Loucy (cell line): ENCODE results near the gene PCDHGB3.
"Not testable (repeated sequence)": the region's sequence is repeated elsewhere in the genome, so short reads cannot be mapped to it uniquely, and the experiment has no call there.

Experiments
- H2AFZ ChIP-seq: fragments of 200-600 bp; sonication (generic); 2 replicates; pipeline ENCODE4 v1.6.0; 2016; ENCODE audit warnings: antibody characterized with exemption, mild to moderate bottlenecking, low read length, moderate library complexity
- H3F3A ChIP-seq: fragments of 200-600 bp; 2 replicates; pipeline ENCODE4 v1.6.0; 2016; ENCODE audit warnings: antibody characterized with exemption, low read depth, mild to moderate bottlenecking
- H3K27me3 ChIP-seq: fragments of 200-600 bp; sonication (generic); 2 replicates; pipeline ENCODE4 v1.6.1; 2014; ENCODE audit warnings: low read length, mild to moderate bottlenecking; ENCODE audit not compliant: insufficient read depth, poor library complexity, severe bottlenecking
- H3K36me3 ChIP-seq: fragments of 200-600 bp; sonication (generic); 2 replicates; pipeline ENCODE4 v1.6.1; 2016; ENCODE audit warnings: low read length; ENCODE audit not compliant: insufficient read depth
- H3K4me1 ChIP-seq: fragments of 200-600 bp; sonication (generic); 2 replicates; pipeline ENCODE4 v1.5.1; 2014; ENCODE audit warnings: low read length, mild to moderate bottlenecking; ENCODE audit not compliant: insufficient read depth, poor library complexity, severe bottlenecking
- H3K4me2 ChIP-seq: fragments of 200-600 bp; sonication (generic); 2 replicates; pipeline ENCODE4 v1.6.0; 2014; ENCODE audit warnings: antibody characterized with exemption, low read length, low read depth, mild to moderate bottlenecking; ENCODE audit not compliant: poor library complexity, severe bottlenecking
- H3K4me3 ChIP-seq: fragments of 200-600 bp; sonication (generic); 2 replicates; pipeline ENCODE4 v1.5.1; 2014; ENCODE audit warnings: low read length, mild to moderate bottlenecking, mixed read lengths; ENCODE audit not compliant: poor library complexity, severe bottlenecking
- H3K79me2 ChIP-seq: fragments of 200-600 bp; sonication (generic); 2 replicates; pipeline ENCODE4 v1.6.1; 2014; ENCODE audit warnings: low read length; ENCODE audit not compliant: insufficient read depth
- H3K9ac ChIP-seq: fragments of 200-600 bp; sonication (generic); 2 replicates; pipeline ENCODE4 v1.6.0; 2014; ENCODE audit warnings: mild to moderate bottlenecking, low read depth, low read length, moderate library complexity; ENCODE audit not compliant: poor library complexity, severe bottlenecking
- H3K9me2 ChIP-seq: fragments of 200-600 bp; sonication (generic); replicated peaks from 2 replicates; pipeline ENCODE4 v1.6.1; 2016; ENCODE audit warnings: low read depth, low read length, mixed read lengths
- H3K9me3 ChIP-seq: fragments of 200-600 bp; sonication (generic); 2 replicates; pipeline ENCODE4 v1.6.1; 2014; ENCODE audit warnings: mild to moderate bottlenecking, antibody characterized with exemption, low read length, low read depth; ENCODE audit not compliant: insufficient read depth
- H4K20me1 ChIP-seq: fragments of 200-600 bp; sonication (generic); 2 replicates; pipeline ENCODE4 v1.6.0; 2014; ENCODE audit warnings: antibody characterized with exemption, low read length, mild to moderate bottlenecking; ENCODE audit not compliant: insufficient read depth, poor library complexity, severe bottlenecking
- EZH2phosphoT487 ChIP-seq: fragments of 200-600 bp; IDR thresholded peaks from 2 replicates; pipeline ENCODE4 v1.6.1; 2018; ENCODE audit warnings: antibody characterized with exemption, mild to moderate bottlenecking, moderate library complexity, borderline replicate concordance
- TF ChIP-seq, protein P1 (sequence below): fragments of 200-600 bp; sonication (generic); conservative IDR thresholded peaks from 2 replicates; pipeline ENCODE4 v1.5.1; 2014; ENCODE audit warnings: mild to moderate bottlenecking, antibody characterized with exemption, low read length

The PCDHGB3 gene

DNA sequence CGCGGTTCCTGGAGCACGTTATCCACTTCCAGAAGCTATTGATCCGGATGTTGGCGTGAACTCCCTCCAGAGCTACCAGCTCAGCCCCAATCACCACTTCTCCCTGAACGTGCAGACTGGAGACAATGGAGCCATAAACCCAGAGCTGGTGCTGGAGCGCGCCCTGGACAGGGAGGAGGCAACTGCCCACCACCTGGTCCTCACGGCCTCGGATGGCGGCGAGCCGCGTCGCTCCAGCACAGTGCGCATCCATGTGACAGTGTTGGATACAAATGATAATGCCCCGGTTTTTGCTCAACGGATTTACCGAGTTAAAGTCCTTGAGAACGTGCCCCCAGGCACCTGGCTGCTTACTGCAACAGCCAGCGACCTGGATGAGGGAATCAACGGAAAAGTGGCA, 33.3 kb downstream of the PCDHGB3 start:
- no peak for TF ChIP-seq EZH2phosphoT487
- TF ChIP-seq, protein P1, sequence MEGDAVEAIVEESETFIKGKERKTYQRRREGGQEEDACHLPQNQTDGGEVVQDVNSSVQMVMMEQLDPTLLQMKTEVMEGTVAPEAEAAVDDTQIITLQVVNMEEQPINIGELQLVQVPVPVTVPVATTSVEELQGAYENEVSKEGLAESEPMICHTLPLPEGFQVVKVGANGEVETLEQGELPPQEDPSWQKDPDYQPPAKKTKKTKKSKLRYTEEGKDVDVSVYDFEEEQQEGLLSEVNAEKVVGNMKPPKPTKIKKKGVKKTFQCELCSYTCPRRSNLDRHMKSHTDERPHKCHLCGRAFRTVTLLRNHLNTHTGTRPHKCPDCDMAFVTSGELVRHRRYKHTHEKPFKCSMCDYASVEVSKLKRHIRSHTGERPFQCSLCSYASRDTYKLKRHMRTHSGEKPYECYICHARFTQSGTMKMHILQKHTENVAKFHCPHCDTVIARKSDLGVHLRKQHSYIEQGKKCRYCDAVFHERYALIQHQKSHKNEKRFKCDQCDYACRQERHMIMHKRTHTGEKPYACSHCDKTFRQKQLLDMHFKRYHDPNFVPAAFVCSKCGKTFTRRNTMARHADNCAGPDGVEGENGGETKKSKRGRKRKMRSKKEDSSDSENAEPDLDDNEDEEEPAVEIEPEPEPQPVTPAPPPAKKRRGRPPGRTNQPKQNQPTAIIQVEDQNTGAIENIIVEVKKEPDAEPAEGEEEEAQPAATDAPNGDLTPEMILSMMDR, result no peak
- no peaks in the 10 kb centered on the region for H3K9me2 ChIP-seq
- no peaks in the 10 kb centered on the region for H3F3A ChIP-seq
- no peak overlapping the region for H3K9ac ChIP-seq
- H3K4me2 ChIP-seq, result no peak overlapping the region
- H3K79me2 ChIP-seq, result no peaks in the 10 kb centered on the region
- no peaks in the 10 kb centered on the region for H3K27me3 ChIP-seq
- no peak overlapping the region for H3K4me3 ChIP-seq
- H3K9me3 ChIP-seq, result no peaks in the 10 kb centered on the region
- H3K36me3 ChIP-seq, result no peaks in the 10 kb centered on the region
- H4K20me1 ChIP-seq, result no peaks in the 10 kb centered on the region
- H3K4me1 ChIP-seq, result no peaks in the 10 kb centered on the region
- H2AFZ ChIP-seq, result no peak overlapping the region

DNA sequence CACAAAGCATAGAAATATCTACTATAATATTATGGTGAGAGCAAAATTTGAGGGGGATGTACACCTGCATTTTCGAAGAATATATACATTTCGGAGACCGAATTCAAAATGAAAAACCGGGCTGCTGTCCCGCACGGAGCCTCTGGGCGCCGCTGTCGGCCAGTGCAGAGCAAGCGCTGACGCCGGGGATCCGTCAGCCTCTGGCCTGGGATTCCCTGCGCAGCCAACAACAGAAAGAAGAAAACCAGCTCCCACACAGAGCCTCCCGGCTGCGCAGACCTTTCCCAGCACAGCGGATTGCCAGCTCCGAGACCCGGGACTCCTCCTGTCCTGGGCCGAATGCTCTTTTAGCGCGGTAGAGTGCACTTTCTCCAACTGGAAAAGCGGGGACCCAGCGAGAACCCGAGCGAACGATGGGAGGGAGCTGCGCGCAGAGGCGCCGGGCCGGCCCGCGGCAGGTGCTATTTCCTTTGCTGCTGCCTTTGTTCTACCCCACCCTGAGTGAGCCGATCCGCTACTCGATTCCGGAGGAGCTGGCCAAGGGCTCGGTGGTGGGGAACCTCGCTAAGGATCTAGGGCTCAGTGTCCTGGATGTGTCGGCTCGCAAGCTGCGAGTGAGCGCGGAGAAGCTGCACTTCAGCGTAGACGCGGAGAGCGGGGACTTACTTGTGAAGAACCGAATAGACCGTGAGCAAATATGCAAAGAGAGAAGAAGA, 37.9 kb downstream of the PCDHGB3 start, which contains the start of gene PCDHGB6:
Gene PCDHGB6, plus strand, starts transcription at position 232 of the 716 bp plus-strand sequence. Its CDS starts 182 bp downstream, at position 414.
- not testable (repeated sequence) for H2AFZ ChIP-seq, H3K27me3 ChIP-seq, H3F3A ChIP-seq, H3K36me3 ChIP-seq, H3K9me3 ChIP-seq, H3K4me2 ChIP-seq, H3K4me3 ChIP-seq, H3K4me1 ChIP-seq, H3K79me2 ChIP-seq, H3K9me2 ChIP-seq, H3K9ac ChIP-seq, H4K20me1 ChIP-seq

DNA sequence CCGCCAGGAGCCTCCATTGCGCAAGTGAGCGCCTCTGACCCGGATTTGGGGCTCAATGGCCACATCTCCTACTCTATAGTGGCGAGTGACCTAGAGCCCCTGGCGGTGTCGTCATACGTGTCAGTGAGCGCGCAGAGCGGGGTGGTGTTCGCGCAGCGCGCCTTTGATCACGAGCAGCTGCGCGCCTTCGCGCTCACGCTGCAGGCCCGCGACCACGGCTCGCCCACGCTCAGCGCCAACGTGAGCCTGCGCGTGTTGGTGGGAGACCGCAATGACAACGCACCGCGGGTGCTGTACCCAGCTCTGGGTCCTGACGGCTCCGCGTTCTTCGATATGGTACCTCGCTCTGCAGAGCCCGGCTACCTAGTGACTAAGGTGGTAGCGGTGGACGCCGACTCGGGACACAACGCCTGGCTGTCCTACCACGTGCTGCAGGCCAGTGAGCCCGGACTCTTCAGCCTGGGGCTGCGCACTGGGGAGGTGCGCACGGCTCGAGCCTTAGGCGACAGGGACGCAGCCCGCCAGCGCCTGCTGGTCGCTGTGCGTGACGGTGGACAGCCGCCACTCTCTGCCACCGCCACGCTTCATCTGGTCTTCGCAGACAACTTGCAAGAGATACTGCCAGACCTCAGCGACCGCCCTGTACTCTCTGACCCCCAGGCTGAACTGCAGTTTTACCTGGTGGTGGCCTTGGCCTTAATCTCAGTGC, 39.7 kb downstream of the PCDHGB3 start:
- no peaks in the 10 kb centered on the region for H4K20me1 ChIP-seq
- no peaks in the 10 kb centered on the region for H3K27me3 ChIP-seq
- H3K4me2 ChIP-seq, result no peak overlapping the region
- no peaks in the 10 kb centered on the region for H3K36me3 ChIP-seq
- no peaks in the 10 kb centered on the region for H3F3A ChIP-seq
- H3K9me3 ChIP-seq, result no peaks in the 10 kb centered on the region
- no peak overlapping the region for H3K9ac ChIP-seq
- no peaks in the 10 kb centered on the region for H3K79me2 ChIP-seq
- TF ChIP-seq EZH2phosphoT487, result no peak
- TF ChIP-seq, protein P1, result no peak
- H2AFZ ChIP-seq, result no peak overlapping the region
- no peaks in the 10 kb centered on the region for H3K4me1 ChIP-seq
- no peaks in the 10 kb centered on the region for H3K9me2 ChIP-seq
- no peak overlapping the region for H3K4me3 ChIP-seq
